Measurements from ENCODE around the gene MMEL1.

The MMEL1 gene

GRCh38 chr1:2607641-2608091 is 25.1 kb downstream of the MMEL1 start:
- Histone ChIP-seq H3K27me3 (replicated peaks) (no peaks in the 10 kb centered on the region), H3K27ac (no peak overlapping the region), H3K4me3 (ENCODE audit: low read depth, low read length) (no peak overlapping the region), H3K36me3 (replicated peaks) (no peaks in the 10 kb centered on the region)
- TF ChIP-seq CTCF (IDR thresholded peaks at IDR 0.05; ENCODE audit: low read depth, low read length, missing control alignments), result no peak
- no peak for DNase-seq
- in situ Hi-C loops (cut with HindIII; ENCODE audit: low pct_ligation_motif_present, low sequenced_read_pairs), result no loop called here

- in situ Hi-C loops (cut with HindIII; ENCODE audit: low pct_ligation_motif_present, low sequenced_read_pairs), result no loop called here
- H3K4me3 ChIP-seq (ENCODE audit: low read depth, low read length), result no peak overlapping the region
- no peaks in the 10 kb centered on the region for H3K27me3 ChIP-seq (replicated peaks)
- no peak overlapping the region for H3K27ac ChIP-seq
- H3K36me3 ChIP-seq (replicated peaks), result no peaks in the 10 kb centered on the region
- TF ChIP-seq CTCF (IDR thresholded peaks at IDR 0.05; ENCODE audit: low read depth, low read length, missing control alignments), result no peak
- no peak for DNase-seq
Measured at GRCh38 chr1:2606881-2607621, 25.8 kb downstream of the MMEL1 start.

GRCh38 chr1:2606396-2606880 is 26.4 kb downstream of the MMEL1 start:
- Histone ChIP-seq H3K4me3 (ENCODE audit: low read depth, low read length) (no peak overlapping the region), H3K36me3 (replicated peaks) (no peaks in the 10 kb centered on the region), H3K27ac (no peak overlapping the region), H3K27me3 (replicated peaks) (no peaks in the 10 kb centered on the region)
- DNase-seq, result no peak
- TF ChIP-seq CTCF (IDR thresholded peaks at IDR 0.05; ENCODE audit: low read depth, low read length, missing control alignments), result no peak
- in situ Hi-C loops (cut with HindIII; ENCODE audit: low pct_ligation_motif_present, low sequenced_read_pairs), result no loop called here

GRCh38 chr1:2605509-2606395 is 27.1 kb downstream of the MMEL1 start:
- DNase-seq, result no peak
- Histone ChIP-seq H3K27ac (no peak overlapping the region), H3K36me3 (replicated peaks) (no peaks in the 10 kb centered on the region), H3K27me3 (replicated peaks) (no peaks in the 10 kb centered on the region), H3K4me3 (ENCODE audit: low read depth, low read length) (no peak overlapping the region)
- no peak for TF ChIP-seq CTCF (IDR thresholded peaks at IDR 0.05; ENCODE audit: low read depth, low read length, missing control alignments)
- in situ Hi-C loops (cut with HindIII; ENCODE audit: low pct_ligation_motif_present, low sequenced_read_pairs), result no loop called here

GRCh38 chr1:2604844-2605508 is 27.8 kb downstream of the MMEL1 start:
- Histone ChIP-seq H3K27me3 (replicated peaks) (no peaks in the 10 kb centered on the region), H3K4me3 (ENCODE audit: low read depth, low read length) (no peak overlapping the region), H3K36me3 (replicated peaks) (no peaks in the 10 kb centered on the region), H3K27ac (no peak overlapping the region)
- no peak for TF ChIP-seq CTCF (IDR thresholded peaks at IDR 0.05; ENCODE audit: low read depth, low read length, missing control alignments)
- no peak for DNase-seq
- in situ Hi-C loops (cut with HindIII; ENCODE audit: low pct_ligation_motif_present, low sequenced_read_pairs), result no loop called here

All from brain microvascular endothelial cell (primary cell).